Vagina (tissue), 2 donors: ENCODE results near the gene GPX4. TPM values are rescaled to one million over a fixed set of nuclear protein-coding genes. Genes with fewer than 3 reads are reported as not detected.

Source experiments
- DNase-seq, 2 donors: peaks; one replicate each; pipeline ENCODE4 v3.0.0-alpha.2; 2017; ENCODE audit errors: extremely low spot score in 2 of 2
- H3K27ac ChIP-seq: fragments of 200-600 bp; sonication (generic); one replicate; pipeline ENCODE4 v1.5.1; 2019
- H3K27me3 ChIP-seq: fragments of 200-600 bp; sonication (generic); one replicate; pipeline ENCODE4 v1.5.1; 2019
- H3K36me3 ChIP-seq, 2 donors: fragments of 200-600 bp; sonication (generic); one replicate each; pipeline ENCODE4 v1.5.1; 2017 to 2019
- H3K4me1 ChIP-seq: fragments of 200-600 bp; sonication (generic); one replicate; pipeline ENCODE4 v1.5.1; 2019
- H3K4me3 ChIP-seq, 2 donors: fragments of 200-600 bp; sonication (generic); 1 replicate in 1 of 2; 2 replicates in 1 of 2; pipeline ENCODE4 v1.5.1; 2016 to 2019
- H3K9me3 ChIP-seq: fragments of 200-600 bp; sonication (generic); one replicate; pipeline ENCODE4 v1.5.1; 2019
- CTCF ChIP-seq, 3 experiments: fragments of 450-650 bp in 2 of 3; fragments of 200-600 bp in 1 of 3; sonication (generic) in 1 of 3; IDR thresholded peaks; one replicate each; pipeline ENCODE4 v1.5.1; 2017 to 2019; ENCODE audit warnings: antibody characterized with exemption in 3 of 3, mild to moderate bottlenecking in 2 of 3, moderate library complexity in 2 of 3
- POLR2A ChIP-seq, 2 donors: fragments of 450-650 bp; IDR thresholded peaks; one replicate each; pipeline ENCODE4 v1.6.1; 2017; ENCODE audit warnings: antibody characterized with exemption in 2 of 2, mild to moderate bottlenecking in 2 of 2, moderate library complexity in 2 of 2
- POLR2AphosphoS5 ChIP-seq, 2 donors: sonication (generic); formaldehyde crosslinking; IDR thresholded peaks; one replicate each; pipeline ENCODE4 v1.9.0; 2017; ENCODE audit warnings: antibody characterized with exemption in 2 of 2, mild to moderate bottlenecking in 2 of 2, low read depth in 1 of 2; ENCODE audit not compliant: insufficient read depth in 1 of 2
- intact Hi-C: fragments of 100-400 bp; cut with DNase I; formaldehyde crosslinking; loops from one replicate; pipeline ENCODE4 v1.15.1; 2023
- total RNA-seq: library from RNA; depleted of rRNA; stranded (reverse); fragments of >200 nt; gene quantifications from one replicate; pipeline ENCODE4 v1.2.3, GENCODE V29; 2016

Gene GPX4
- total RNA-seq, 1 donor from 2014 or later: 524 TPM

- Histone ChIP-seq H3K4me3 (peak overlapping the region in 1 of 2 donors; percentile 92), H3K4me1 (peaks cover 51% of the 10 kb centered on the region), H3K9me3 (no peaks in the 10 kb centered on the region), H3K27me3 (no peaks in the 10 kb centered on the region), H3K27ac (peak overlapping the region; percentile 99), H3K36me3 (peaks cover 0 to 41% of the 10 kb centered on the region in 2 donors)
- no peak for TF ChIP-seq POLR2AphosphoS5 (IDR thresholded peaks at IDR 0.05; ENCODE audit: insufficient read depth in 1 of 2, low read depth in 1 of 2)
- TF ChIP-seq POLR2A (IDR thresholded peaks at IDR 0.05): no peak
- no peak for TF ChIP-seq CTCF (IDR thresholded peaks at IDR 0.05)
- intact Hi-C loops: no loop called here
- no peak for DNase-seq
Measured at GRCh38 chr19:1105873-1106840, 2.4 kb downstream of the GPX4 start.

GRCh38 chr19:1106841-1107660, 3.3 kb downstream of the GPX4 start:
- H3K27ac ChIP-seq: no peak overlapping the region
- TF ChIP-seq POLR2AphosphoS5 (IDR thresholded peaks at IDR 0.05; ENCODE audit: insufficient read depth in 1 of 2, low read depth in 1 of 2): peak in 1 of 2 donors; percentile 12
- TF ChIP-seq CTCF (IDR thresholded peaks at IDR 0.05): no peak
- H3K4me1 ChIP-seq: peaks cover 47% of the 10 kb centered on the region
- intact Hi-C loops: no loop called here
- H3K9me3 ChIP-seq: no peaks in the 10 kb centered on the region
- H3K4me3 ChIP-seq: no peak overlapping the region
- no peaks in the 10 kb centered on the region for H3K27me3 ChIP-seq
- DNase-seq: no peak
- peaks cover 0 to 43% of the 10 kb centered on the region in 2 donors for H3K36me3 ChIP-seq

- Histone ChIP-seq H3K36me3 (peaks cover 0 to 43% of the 10 kb centered on the region in 2 donors), H3K4me1 (peaks cover 47% of the 10 kb centered on the region), H3K27ac (no peak overlapping the region), H3K4me3 (no peak overlapping the region), H3K9me3 (no peaks in the 10 kb centered on the region), H3K27me3 (no peaks in the 10 kb centered on the region)
- DNase-seq: no peak
- no peak for TF ChIP-seq CTCF (IDR thresholded peaks at IDR 0.05)
- no peak for TF ChIP-seq POLR2AphosphoS5 (IDR thresholded peaks at IDR 0.05; ENCODE audit: insufficient read depth in 1 of 2, low read depth in 1 of 2)
- no peak for TF ChIP-seq POLR2A (IDR thresholded peaks at IDR 0.05)
- intact Hi-C loops: no loop called here
Measured at GRCh38 chr19:1107661-1108261, 4.0 kb downstream of the GPX4 start.

GRCh38 chr19:1108291-1109031, 4.7 kb downstream of the GPX4 start:
- DNase-seq: no peak
- TF ChIP-seq CTCF (IDR thresholded peaks at IDR 0.05): no peak
- TF ChIP-seq POLR2AphosphoS5 (IDR thresholded peaks at IDR 0.05; ENCODE audit: insufficient read depth in 1 of 2, low read depth in 1 of 2): no peak
- no peak for TF ChIP-seq POLR2A (IDR thresholded peaks at IDR 0.05)
- no peak overlapping the region for H3K27ac ChIP-seq
- H3K36me3 ChIP-seq: peaks cover 0 to 43% of the 10 kb centered on the region in 2 donors
- no peaks in the 10 kb centered on the region for H3K27me3 ChIP-seq
- H3K4me3 ChIP-seq: no peak overlapping the region
- intact Hi-C loops: no loop called here
- no peaks in the 10 kb centered on the region for H3K9me3 ChIP-seq
- H3K4me1 ChIP-seq: peaks cover 46% of the 10 kb centered on the region
